ENCODE measurements around the gene BICRA.

DNA sequence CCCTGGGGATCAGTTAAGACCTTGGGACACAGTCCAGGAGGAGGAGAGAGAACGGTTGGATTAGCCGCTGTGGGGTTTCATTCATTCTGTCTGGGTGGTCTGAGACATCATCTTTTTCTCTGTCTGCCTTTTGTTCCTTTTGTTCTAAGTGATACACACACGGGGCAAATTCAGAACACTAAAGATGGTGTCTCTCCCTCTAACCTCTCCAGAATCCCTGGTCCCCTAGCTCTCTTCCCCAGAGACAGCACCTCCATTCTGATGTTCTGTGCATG, 5.0 kb downstream of the BICRA start:
- TF ChIP-seq, protein P1, sequence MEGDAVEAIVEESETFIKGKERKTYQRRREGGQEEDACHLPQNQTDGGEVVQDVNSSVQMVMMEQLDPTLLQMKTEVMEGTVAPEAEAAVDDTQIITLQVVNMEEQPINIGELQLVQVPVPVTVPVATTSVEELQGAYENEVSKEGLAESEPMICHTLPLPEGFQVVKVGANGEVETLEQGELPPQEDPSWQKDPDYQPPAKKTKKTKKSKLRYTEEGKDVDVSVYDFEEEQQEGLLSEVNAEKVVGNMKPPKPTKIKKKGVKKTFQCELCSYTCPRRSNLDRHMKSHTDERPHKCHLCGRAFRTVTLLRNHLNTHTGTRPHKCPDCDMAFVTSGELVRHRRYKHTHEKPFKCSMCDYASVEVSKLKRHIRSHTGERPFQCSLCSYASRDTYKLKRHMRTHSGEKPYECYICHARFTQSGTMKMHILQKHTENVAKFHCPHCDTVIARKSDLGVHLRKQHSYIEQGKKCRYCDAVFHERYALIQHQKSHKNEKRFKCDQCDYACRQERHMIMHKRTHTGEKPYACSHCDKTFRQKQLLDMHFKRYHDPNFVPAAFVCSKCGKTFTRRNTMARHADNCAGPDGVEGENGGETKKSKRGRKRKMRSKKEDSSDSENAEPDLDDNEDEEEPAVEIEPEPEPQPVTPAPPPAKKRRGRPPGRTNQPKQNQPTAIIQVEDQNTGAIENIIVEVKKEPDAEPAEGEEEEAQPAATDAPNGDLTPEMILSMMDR (conservative IDR thresholded peaks at IDR 0.05; ENCODE audit: low read length), result no peak
- TF ChIP-seq EZH2phosphoT487 (IDR thresholded peaks at IDR 0.05; ENCODE audit: borderline replicate concordance, low read depth, low read length), result no peak
